GM19239 (cell line): ENCODE data around the gene RNF135.
"Not testable (repeated sequence)": the region's sequence is repeated elsewhere in the genome, so short reads cannot be mapped to it uniquely, and the experiment has no call there.

ENCODE experiments used
- DNase-seq: peaks from one replicate; pipeline ENCODE4 v3.0.0; 2011; ENCODE audit warnings: low spot score; ENCODE audit not compliant: insufficient read length
- FAIRE-seq: peaks from 2 replicates; lab custom pipeline; 2011; peaks lifted over from hg19 to GRCh38; lab: Jason Lieb, UNC

The RNF135 gene

GRCh38 chr17:30952638-30953393, 18.0 kb upstream of the RNF135 start:
- FAIRE-seq (no peak), DNase-seq (no peak)

GRCh38 chr17:30954046-30954830, 16.6 kb upstream of the RNF135 start:
- DNase-seq (no peak), FAIRE-seq (peak; percentile 26)

GRCh38 chr17:30956764-30957374, 14.0 kb upstream of the RNF135 start:
- no peak for DNase-seq
- FAIRE-seq, result peak; percentile 57

- FAIRE-seq (no peak), DNase-seq (no peak)
These were observed 13.1 kb upstream of the RNF135 start for GRCh38 chr17:30957741-30958140.

GRCh38 chr17:30958187-30958586, 12.7 kb upstream of the RNF135 start:
- FAIRE-seq, result peak; percentile 86
- no peak for DNase-seq

GRCh38 chr17:30961209-30962188, 9.3 kb upstream of the RNF135 start:
- FAIRE-seq (peak; percentile 96), DNase-seq (no peak)

GRCh38 chr17:30964312-30964711, 6.5 kb upstream of the RNF135 start:
- not testable (repeated sequence) for FAIRE-seq, DNase-seq

- FAIRE-seq (no peak), DNase-seq (no peak)
These were observed 6.0 kb upstream of the RNF135 start for GRCh38 chr17:30964876-30965275.

GRCh38 chr17:30965686-30966085, 5.2 kb upstream of the RNF135 start:
- FAIRE-seq (no peak), DNase-seq (no peak)

- peak; percentile 35 for FAIRE-seq
- not testable (repeated sequence) for DNase-seq
These were observed 2.9 kb upstream of the RNF135 start for GRCh38 chr17:30967911-30968310.

- peak; percentile 64 for FAIRE-seq
These were observed 629 bp upstream of the RNF135 start for GRCh38 chr17:30969989-30970830.

GRCh38 chr17:30975042-30975820, 4.4 kb downstream of the RNF135 start:
- DNase-seq (no peak), FAIRE-seq (peak; percentile 35)

More at GRCh38 chr17:30969989-30970830, 629 bp upstream of the RNF135 start:
- DNase-seq, result peak; percentile 30

- not testable (repeated sequence) for FAIRE-seq, DNase-seq
These were observed 9.1 kb downstream of the RNF135 start for GRCh38 chr17:30979919-30980318.

- FAIRE-seq, result no peak
These were observed 11.0 kb downstream of the RNF135 start for GRCh38 chr17:30981531-30982519.

GRCh38 chr17:30982855-30983254, 12.0 kb downstream of the RNF135 start:
- FAIRE-seq, result no peak
- no peak for DNase-seq

More at GRCh38 chr17:30981531-30982519, 11.0 kb downstream of the RNF135 start:
- DNase-seq, result no peak

GRCh38 chr17:30990458-30990857, 19.6 kb downstream of the RNF135 start:
- FAIRE-seq (no peak), DNase-seq (no peak)

- FAIRE-seq (no peak), DNase-seq (no peak)
These were observed 21.7 kb downstream of the RNF135 start for GRCh38 chr17:30992551-30992950.
